ENCODE data around the gene MYH4.

DNA sequence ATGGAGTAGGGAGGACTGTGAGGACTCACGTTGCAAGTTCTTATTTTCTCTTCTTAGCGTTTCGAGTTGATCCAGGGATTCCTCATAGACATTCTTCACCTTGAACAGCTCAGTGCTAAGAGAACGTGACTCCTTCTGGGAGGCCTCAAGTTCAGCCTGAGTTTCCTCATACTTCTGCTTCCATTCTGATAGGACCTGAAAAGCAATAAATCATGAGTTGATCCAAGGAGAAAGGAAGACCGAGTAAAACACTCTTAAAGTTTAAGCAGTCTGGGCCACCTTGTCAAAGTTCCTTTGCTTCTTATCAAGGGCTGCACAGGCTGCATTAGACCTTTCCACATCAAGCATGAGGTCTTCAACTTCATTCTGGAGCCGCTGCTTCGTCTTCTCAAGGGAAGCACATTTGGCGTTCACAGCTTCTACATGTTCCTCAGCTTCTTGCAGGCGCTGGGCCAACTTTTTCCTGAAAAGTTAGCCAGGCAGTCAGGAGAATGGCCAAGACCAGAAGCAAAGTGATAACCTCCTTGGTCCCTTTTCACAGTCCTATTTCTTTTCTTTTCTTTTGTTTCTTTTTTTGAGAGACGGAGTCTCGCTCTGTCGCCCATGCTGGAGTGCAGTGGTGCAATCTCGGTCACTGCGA lies 72.7 kb downstream of the MYH4 start:
- TF ChIP-seq EZH2 (IDR thresholded peaks at IDR 0.05) (no peak), YY1 (IDR thresholded peaks at IDR 0.05; ENCODE audit: extremely low read depth, insufficient replicate concordance, low read depth, low read length) (no peak)
